Adrenal gland (tissue), 5 donors: ENCODE measurements around the gene FAM156A.

ENCODE experiments used
- POLR2A ChIP-seq, 2 donors: fragments of 450-650 bp; IDR thresholded peaks; one replicate each; pipeline ENCODE4 v1.6.1; 2017; ENCODE audit warnings: antibody characterized with exemption in 2 of 2, mild to moderate bottlenecking in 2 of 2, moderate library complexity in 1 of 2
- TF ChIP-seq, protein P1 (sequence below), 6 experiments: fragments of 450-650 bp in 4 of 6; fragments of 200-600 bp in 2 of 6; sonication (generic) in 1 of 6; IDR thresholded peaks; 1 replicate in 5 of 6; 2 replicates in 1 of 6; pipeline versions ENCODE4 v1.5.1 to v1.8.0; 2016 to 2021; ENCODE audit warnings: antibody characterized with exemption in 6 of 6, mild to moderate bottlenecking in 2 of 6, moderate library complexity in 1 of 6
- donor health status: DM: no; HTN: no; CAD: no.

DNA sequence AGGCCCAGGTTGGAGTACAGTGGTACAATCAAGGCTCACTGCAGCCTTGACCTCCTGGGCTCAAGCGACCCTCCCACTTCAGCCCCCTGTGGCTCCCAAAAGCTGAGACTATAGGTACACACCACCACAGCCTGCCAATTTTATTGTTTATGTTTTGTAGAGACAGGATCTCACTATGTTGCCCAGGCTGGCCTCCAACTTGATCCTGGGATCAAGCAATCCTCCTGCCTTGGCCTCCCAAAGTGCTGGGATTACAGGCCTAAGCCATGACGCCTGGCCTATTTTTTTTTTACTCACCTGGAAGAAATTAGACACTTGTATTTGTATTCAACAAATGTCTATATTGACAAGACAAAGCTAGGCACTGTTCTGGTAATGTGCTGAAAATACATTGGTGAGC lies 25.1 kb downstream of the FAM156A start:
- TF ChIP-seq, protein P1, sequence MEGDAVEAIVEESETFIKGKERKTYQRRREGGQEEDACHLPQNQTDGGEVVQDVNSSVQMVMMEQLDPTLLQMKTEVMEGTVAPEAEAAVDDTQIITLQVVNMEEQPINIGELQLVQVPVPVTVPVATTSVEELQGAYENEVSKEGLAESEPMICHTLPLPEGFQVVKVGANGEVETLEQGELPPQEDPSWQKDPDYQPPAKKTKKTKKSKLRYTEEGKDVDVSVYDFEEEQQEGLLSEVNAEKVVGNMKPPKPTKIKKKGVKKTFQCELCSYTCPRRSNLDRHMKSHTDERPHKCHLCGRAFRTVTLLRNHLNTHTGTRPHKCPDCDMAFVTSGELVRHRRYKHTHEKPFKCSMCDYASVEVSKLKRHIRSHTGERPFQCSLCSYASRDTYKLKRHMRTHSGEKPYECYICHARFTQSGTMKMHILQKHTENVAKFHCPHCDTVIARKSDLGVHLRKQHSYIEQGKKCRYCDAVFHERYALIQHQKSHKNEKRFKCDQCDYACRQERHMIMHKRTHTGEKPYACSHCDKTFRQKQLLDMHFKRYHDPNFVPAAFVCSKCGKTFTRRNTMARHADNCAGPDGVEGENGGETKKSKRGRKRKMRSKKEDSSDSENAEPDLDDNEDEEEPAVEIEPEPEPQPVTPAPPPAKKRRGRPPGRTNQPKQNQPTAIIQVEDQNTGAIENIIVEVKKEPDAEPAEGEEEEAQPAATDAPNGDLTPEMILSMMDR (IDR thresholded peaks at IDR 0.05): no peak
- TF ChIP-seq POLR2A (IDR thresholded peaks at IDR 0.05): no peak
